HL-60 (cell line): Measurements from ENCODE around the gene RUFY2.

Experiments
- GABPA ChIP-seq: IDR thresholded peaks from 2 replicates; pipeline ENCODE4 v1.6.1; 2012; ENCODE audit warnings: low read depth
- POLR2AphosphoS5 ChIP-seq: IDR thresholded peaks from 2 replicates; pipeline ENCODE4 v1.6.1; 2012; ENCODE audit warnings: low read depth
- TF ChIP-seq, protein P1 (sequence below): IDR thresholded peaks from one replicate; pipeline ENCODE4 v1.5.1; 2011; ENCODE audit warnings: low read length, control low read depth, inconsistent platforms; ENCODE audit not compliant: insufficient read depth
- TF ChIP-seq, protein P2 (sequence below): IDR thresholded peaks from 2 replicates; pipeline ENCODE4 v1.6.1; 2012; ENCODE audit warnings: low read depth; ENCODE audit not compliant: insufficient replicate concordance

DNA sequence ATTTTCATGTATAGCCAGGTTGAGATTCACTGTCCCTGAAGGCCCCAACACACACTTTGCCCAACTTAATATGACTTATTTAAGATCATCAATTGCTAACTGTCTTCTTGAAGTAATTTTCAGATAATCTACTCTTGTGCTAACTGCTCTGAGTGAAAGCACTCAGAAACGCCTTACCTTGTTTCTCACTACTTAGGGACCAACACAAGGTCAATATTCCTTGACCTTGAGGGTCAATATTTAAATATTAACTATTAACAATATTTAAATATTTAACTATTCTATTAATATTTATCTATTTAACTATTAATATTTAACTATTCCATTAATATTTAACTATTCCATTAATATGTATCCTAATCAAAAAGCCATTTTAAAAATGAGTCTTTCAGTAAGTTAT, 101.2 kb downstream of the RUFY2 start:
- TF ChIP-seq, protein P1, sequence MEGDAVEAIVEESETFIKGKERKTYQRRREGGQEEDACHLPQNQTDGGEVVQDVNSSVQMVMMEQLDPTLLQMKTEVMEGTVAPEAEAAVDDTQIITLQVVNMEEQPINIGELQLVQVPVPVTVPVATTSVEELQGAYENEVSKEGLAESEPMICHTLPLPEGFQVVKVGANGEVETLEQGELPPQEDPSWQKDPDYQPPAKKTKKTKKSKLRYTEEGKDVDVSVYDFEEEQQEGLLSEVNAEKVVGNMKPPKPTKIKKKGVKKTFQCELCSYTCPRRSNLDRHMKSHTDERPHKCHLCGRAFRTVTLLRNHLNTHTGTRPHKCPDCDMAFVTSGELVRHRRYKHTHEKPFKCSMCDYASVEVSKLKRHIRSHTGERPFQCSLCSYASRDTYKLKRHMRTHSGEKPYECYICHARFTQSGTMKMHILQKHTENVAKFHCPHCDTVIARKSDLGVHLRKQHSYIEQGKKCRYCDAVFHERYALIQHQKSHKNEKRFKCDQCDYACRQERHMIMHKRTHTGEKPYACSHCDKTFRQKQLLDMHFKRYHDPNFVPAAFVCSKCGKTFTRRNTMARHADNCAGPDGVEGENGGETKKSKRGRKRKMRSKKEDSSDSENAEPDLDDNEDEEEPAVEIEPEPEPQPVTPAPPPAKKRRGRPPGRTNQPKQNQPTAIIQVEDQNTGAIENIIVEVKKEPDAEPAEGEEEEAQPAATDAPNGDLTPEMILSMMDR: no peak
- TF ChIP-seq, protein P2, sequence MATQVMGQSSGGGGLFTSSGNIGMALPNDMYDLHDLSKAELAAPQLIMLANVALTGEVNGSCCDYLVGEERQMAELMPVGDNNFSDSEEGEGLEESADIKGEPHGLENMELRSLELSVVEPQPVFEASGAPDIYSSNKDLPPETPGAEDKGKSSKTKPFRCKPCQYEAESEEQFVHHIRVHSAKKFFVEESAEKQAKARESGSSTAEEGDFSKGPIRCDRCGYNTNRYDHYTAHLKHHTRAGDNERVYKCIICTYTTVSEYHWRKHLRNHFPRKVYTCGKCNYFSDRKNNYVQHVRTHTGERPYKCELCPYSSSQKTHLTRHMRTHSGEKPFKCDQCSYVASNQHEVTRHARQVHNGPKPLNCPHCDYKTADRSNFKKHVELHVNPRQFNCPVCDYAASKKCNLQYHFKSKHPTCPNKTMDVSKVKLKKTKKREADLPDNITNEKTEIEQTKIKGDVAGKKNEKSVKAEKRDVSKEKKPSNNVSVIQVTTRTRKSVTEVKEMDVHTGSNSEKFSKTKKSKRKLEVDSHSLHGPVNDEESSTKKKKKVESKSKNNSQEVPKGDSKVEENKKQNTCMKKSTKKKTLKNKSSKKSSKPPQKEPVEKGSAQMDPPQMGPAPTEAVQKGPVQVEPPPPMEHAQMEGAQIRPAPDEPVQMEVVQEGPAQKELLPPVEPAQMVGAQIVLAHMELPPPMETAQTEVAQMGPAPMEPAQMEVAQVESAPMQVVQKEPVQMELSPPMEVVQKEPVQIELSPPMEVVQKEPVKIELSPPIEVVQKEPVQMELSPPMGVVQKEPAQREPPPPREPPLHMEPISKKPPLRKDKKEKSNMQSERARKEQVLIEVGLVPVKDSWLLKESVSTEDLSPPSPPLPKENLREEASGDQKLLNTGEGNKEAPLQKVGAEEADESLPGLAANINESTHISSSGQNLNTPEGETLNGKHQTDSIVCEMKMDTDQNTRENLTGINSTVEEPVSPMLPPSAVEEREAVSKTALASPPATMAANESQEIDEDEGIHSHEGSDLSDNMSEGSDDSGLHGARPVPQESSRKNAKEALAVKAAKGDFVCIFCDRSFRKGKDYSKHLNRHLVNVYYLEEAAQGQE: no peak
- TF ChIP-seq POLR2AphosphoS5: no peak
- no peak for TF ChIP-seq GABPA
